K562 (cell line): Measurements from ENCODE around the gene ZSWIM1. TPM values are rescaled to one million over a fixed set of nuclear protein-coding genes. Genes with fewer than 3 reads are reported as not detected.
A peak's percentile ranks its signal among the peaks of the same experiment; 100 is the strongest.

Source experiments
- ARID4B ChIP-seq: sonication (generic); formaldehyde crosslinking; IDR thresholded peaks from 2 replicates; pipeline ENCODE4 v1.8.0; 2022; ENCODE audit warnings: mild to moderate bottlenecking, missing genetic modification reagents
- BRCA1 ChIP-seq, 2 experiments: fragments of 450-650 bp in 1 of 2; sonication (generic) in 1 of 2; formaldehyde crosslinking in 1 of 2; IDR thresholded peaks; 2 replicates each; pipeline versions ENCODE4 v1.5.0 to v1.6.1; 2017 to 2020; ENCODE audit warnings: mild to moderate bottlenecking in 1 of 2, missing genetic modification reagents in 1 of 2
- BRD9 ChIP-seq: fragments of 450-650 bp; IDR thresholded peaks from 2 replicates; pipeline ENCODE4 v1.6.1; 2018; ENCODE audit warnings: low read depth; ENCODE audit not compliant: partially characterized antibody
- ELF4 ChIP-seq: fragments of 450-650 bp; formaldehyde crosslinking; IDR thresholded peaks from 2 replicates; pipeline ENCODE4 v1.4.0; 2022; ENCODE audit warnings: missing genetic modification characterization
- GATAD2A ChIP-seq: fragments of 450-650 bp; IDR thresholded peaks from 2 replicates; pipeline ENCODE4 v1.6.1; 2017
- GTF2B ChIP-seq: IDR thresholded peaks from 2 replicates; pipeline ENCODE4 v1.6.1; 2011; ENCODE audit not compliant: insufficient read length; ENCODE audit errors: extremely low read depth
- KDM5B ChIP-seq: fragments of 200-600 bp; sonication (generic); IDR thresholded peaks from 2 replicates; pipeline ENCODE4 v1.6.1; 2012; ENCODE audit warnings: low read depth, mild to moderate bottlenecking, moderate library complexity, low read length, control low read depth, inconsistent platforms; ENCODE audit not compliant: insufficient replicate concordance
- NUFIP1 ChIP-seq: fragments of 450-650 bp; IDR thresholded peaks from 2 replicates; pipeline ENCODE4 v1.6.1; 2018; ENCODE audit not compliant: partially characterized antibody
- SMARCA5 ChIP-seq: fragments of 450-650 bp; IDR thresholded peaks from 2 replicates; pipeline ENCODE4 v1.6.1; 2016
- SNRNP70 ChIP-seq: fragments of 200-400 bp; formaldehyde crosslinking; optimal IDR thresholded peaks from 2 replicates; pipeline ENCODE3; 2017; ENCODE audit warnings: low read depth, low read length
- TSHZ1 ChIP-seq: fragments of 250-450 bp; sonication (Bioruptor Pico); IDR thresholded peaks from 2 replicates; pipeline ENCODE4 v1.4.0; 2020; ENCODE audit warnings: mild to moderate bottlenecking, moderate library complexity
- ZBTB43 ChIP-seq: sonication (generic); formaldehyde crosslinking; IDR thresholded peaks from 2 replicates; pipeline ENCODE4 v1.8.0; 2023; ENCODE audit warnings: mild to moderate bottlenecking, missing genetic modification reagents
- ZNF282 ChIP-seq: sonication (generic); formaldehyde crosslinking; IDR thresholded peaks from 2 replicates; pipeline ENCODE4 v1.8.1; 2023; ENCODE audit warnings: missing genetic modification reagents
- ZNF586 ChIP-seq: fragments of 450-650 bp; formaldehyde crosslinking; conservative IDR thresholded peaks from 2 replicates; pipeline ENCODE4 v1.4.0; 2020; ENCODE audit warnings: mild to moderate bottlenecking, moderate library complexity
- ZNF75A ChIP-seq: fragments of 450-650 bp; formaldehyde crosslinking; IDR thresholded peaks from 2 replicates; pipeline ENCODE4 v1.4.0; 2020; ENCODE audit warnings: mild to moderate bottlenecking
- polyA plus RNA-seq, 8 experiments: library from polyadenylated mRNA; depleted of rRNA in 4 of 8; stranded (reverse) in 5 of 8; unstranded in 3 of 8; fragments of >200 nt; fragmentation: Nextera tagmentation in 2 of 8; fragmentation: Illumina TruSeq in 1 of 8; extraction: Ambion mirVana in 2 of 8; extraction: Trizol in 1 of 8; gene quantifications; 2 replicates each; pipeline versions ENCODE4 v1.2.1 to v1.2.3, GENCODE V29; 2011 to 2014; ENCODE audit warnings: inconsistent platforms in 1 of 8, missing spikeins in 1 of 8
- total RNA-seq, 7 experiments: library from RNA; depleted of rRNA in 6 of 7; stranded (reverse); fragments of >200 nt in 6 of 7; fragmentation: Illumina TruSeq in 2 of 7; extraction: Trizol in 2 of 7; gene quantifications; 2 replicates each; pipeline versions ENCODE4 v1.2.1 to v1.2.3, GENCODE V29; 2011 to 2021; ENCODE audit warnings: low replicate concordance in 1 of 7

The ZSWIM1 gene
- total and polyA plus RNA-seq, 9 of the 15 experiments (the other 6 are each of a cell fraction or from before 2014, with no cell fraction given) = 2.5 to 15.6 (median 9.5) TPM

GRCh38 chr20:45880988-45881788, at the start of gene ZSWIM1 (continued):
- no peak for TF ChIP-seq TSHZ1 (CRISPR knock-in tag)
- no peak for TF ChIP-seq ELF4 (CRISPR knock-in tag)
- TF ChIP-seq ZNF586 (CRISPR knock-in tag) = no peak
- TF ChIP-seq ZNF282 (CRISPR knock-in tag) = no peak
- no peak for TF ChIP-seq ARID4B
- TF ChIP-seq GATAD2A = 0 out of 2 replicates have a peak, but pooled peaks have one; percentile 24
- peak; percentile 70; the same call in 1 of the 2 replicates for TF ChIP-seq SMARCA5
- no peak for TF ChIP-seq SNRNP70
- peak; percentile 55 for TF ChIP-seq BRD9
- no peak for TF ChIP-seq BRCA1 (IDR thresholded peaks at IDR 0.05)
- no peak for TF ChIP-seq BRCA1 (CRISPR knock-in tag; IDR thresholded peaks at IDR 0.05)
- peak; percentile 93 for TF ChIP-seq KDM5B
- no peak for TF ChIP-seq ZBTB43
- no peak for TF ChIP-seq ZNF75A (CRISPR knock-in tag)
- TF ChIP-seq GTF2B = peak; percentile 37
- no peak for TF ChIP-seq NUFIP1
